Amniotic epithelial cell (primary cell): Measurements from ENCODE around the gene DAW1.
A peak's percentile ranks its signal among the peaks of the same experiment; 100 is the strongest.
"Not testable (repeated sequence)": the region's sequence is repeated elsewhere in the genome, so short reads cannot be mapped to it uniquely, and the experiment has no call there.

Source experiments
- DNase-seq: peaks from one replicate; pipeline ENCODE4 v3.0.0-alpha.2; 2010; ENCODE audit warnings: low read depth

Gene DAW1

GRCh38 chr2:227914362-227914761 is 42.9 kb downstream of the DAW1 start:
- DNase-seq = no peak

GRCh38 chr2:227921648-227922047 is 50.2 kb downstream of the DAW1 start:
- DNase-seq = no peak

GRCh38 chr2:227932001-227932400 is 60.6 kb downstream of the DAW1 start:
- no peak for DNase-seq

GRCh38 chr2:227932403-227932802 is 61.0 kb downstream of the DAW1 start:
- no peak for DNase-seq

- DNase-seq = no peak
Observed at GRCh38 chr2:227933884-227934283, 62.5 kb downstream of the DAW1 start.

- DNase-seq = not testable (repeated sequence)
Observed at GRCh38 chr2:227936249-227936648, 64.8 kb downstream of the DAW1 start.

- peak; percentile 54 for DNase-seq
Observed at GRCh38 chr2:227939271-227940027, 68.0 kb downstream of the DAW1 start.

GRCh38 chr2:227942021-227942420 is 70.6 kb downstream of the DAW1 start:
- peak; percentile 9 for DNase-seq

- no peak for DNase-seq
Observed at GRCh38 chr2:227942965-227943364, 71.5 kb downstream of the DAW1 start.

- no peak for DNase-seq
Observed at GRCh38 chr2:227960317-227960716, 88.9 kb downstream of the DAW1 start.

GRCh38 chr2:227971619-227972230 is 100.3 kb downstream of the DAW1 start:
- DNase-seq = no peak

- no peak for DNase-seq
Observed at GRCh38 chr2:227973241-227973640, 101.8 kb downstream of the DAW1 start.
